GM12874 (cell line): ENCODE measurements around the gene THSD4.

Source experiments
- TF ChIP-seq, protein P1 (sequence below): IDR thresholded peaks from 2 replicates; pipeline ENCODE4 v1.5.1; 2011; ENCODE audit warnings: low read depth, mild to moderate bottlenecking, control low read depth, low read length, moderate library complexity; ENCODE audit not compliant: insufficient read depth

THSD4 gene

GRCh38 chr15:71352765-71353164 lies 237.5 kb downstream of the THSD4 start:
- TF ChIP-seq, protein P1, sequence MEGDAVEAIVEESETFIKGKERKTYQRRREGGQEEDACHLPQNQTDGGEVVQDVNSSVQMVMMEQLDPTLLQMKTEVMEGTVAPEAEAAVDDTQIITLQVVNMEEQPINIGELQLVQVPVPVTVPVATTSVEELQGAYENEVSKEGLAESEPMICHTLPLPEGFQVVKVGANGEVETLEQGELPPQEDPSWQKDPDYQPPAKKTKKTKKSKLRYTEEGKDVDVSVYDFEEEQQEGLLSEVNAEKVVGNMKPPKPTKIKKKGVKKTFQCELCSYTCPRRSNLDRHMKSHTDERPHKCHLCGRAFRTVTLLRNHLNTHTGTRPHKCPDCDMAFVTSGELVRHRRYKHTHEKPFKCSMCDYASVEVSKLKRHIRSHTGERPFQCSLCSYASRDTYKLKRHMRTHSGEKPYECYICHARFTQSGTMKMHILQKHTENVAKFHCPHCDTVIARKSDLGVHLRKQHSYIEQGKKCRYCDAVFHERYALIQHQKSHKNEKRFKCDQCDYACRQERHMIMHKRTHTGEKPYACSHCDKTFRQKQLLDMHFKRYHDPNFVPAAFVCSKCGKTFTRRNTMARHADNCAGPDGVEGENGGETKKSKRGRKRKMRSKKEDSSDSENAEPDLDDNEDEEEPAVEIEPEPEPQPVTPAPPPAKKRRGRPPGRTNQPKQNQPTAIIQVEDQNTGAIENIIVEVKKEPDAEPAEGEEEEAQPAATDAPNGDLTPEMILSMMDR = no peak

- TF ChIP-seq, protein P1 = no peak
These were observed 237.9 kb downstream of the THSD4 start for GRCh38 chr15:71353171-71353570.

DNA sequence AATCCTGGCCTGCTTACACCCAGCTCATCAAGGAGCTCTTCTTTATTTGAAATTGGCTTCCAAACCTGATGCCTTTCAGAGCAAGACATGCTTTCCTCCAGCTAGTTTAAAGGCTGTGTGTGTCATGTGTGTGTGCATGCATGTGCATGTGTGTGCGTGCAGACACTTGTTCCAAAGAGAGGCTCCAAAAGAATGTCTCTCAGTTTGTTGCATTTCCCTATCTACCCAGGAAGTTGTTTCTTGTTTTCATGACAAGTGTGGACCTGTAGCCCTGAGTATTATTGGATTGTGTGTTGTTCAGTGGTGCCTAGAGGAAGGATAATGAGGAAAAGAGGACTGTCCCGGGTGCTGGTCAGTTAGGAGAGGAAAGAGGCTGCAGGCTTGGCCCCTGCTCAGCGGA lies 240.0 kb downstream of the THSD4 start:
- TF ChIP-seq, protein P1 = no peak

GRCh38 chr15:71357321-71357732 lies 242.1 kb downstream of the THSD4 start:
- TF ChIP-seq, protein P1 = no peak

GRCh38 chr15:71357967-71358366 lies 242.7 kb downstream of the THSD4 start:
- TF ChIP-seq, protein P1 = no peak

- TF ChIP-seq, protein P1 = no peak
These were observed 244.0 kb downstream of the THSD4 start for GRCh38 chr15:71359246-71359645.

- TF ChIP-seq, protein P1 = no peak
These were observed 247.3 kb downstream of the THSD4 start for GRCh38 chr15:71362556-71362955.
